ENCODE results near the gene SFRP5.

SFRP5 gene

GRCh38 chr10:97785231-97785630 is 13.4 kb upstream of the SFRP5 start:
- no peak overlapping the region for H3K27ac ChIP-seq
- TF ChIP-seq ZFX (IDR thresholded peaks at IDR 0.05) (no peak), CTCF (conservative IDR thresholded peaks at IDR 0.05) (no peak)

- TF ChIP-seq CTCF (conservative IDR thresholded peaks at IDR 0.05) (no peak), ZFX (IDR thresholded peaks at IDR 0.05) (no peak)
- H3K27ac ChIP-seq, result no peak overlapping the region
These were observed 12.5 kb upstream of the SFRP5 start for GRCh38 chr10:97784200-97784810.

- H3K27ac ChIP-seq, result no peak overlapping the region
- TF ChIP-seq CTCF (conservative IDR thresholded peaks at IDR 0.05), result no peak
- no peak for TF ChIP-seq ZFX (IDR thresholded peaks at IDR 0.05)
These were observed 10.8 kb upstream of the SFRP5 start for GRCh38 chr10:97782455-97783228.

GRCh38 chr10:97781618-97782331 is 10.0 kb upstream of the SFRP5 start:
- H3K27ac ChIP-seq, result no peak overlapping the region
- no peak for TF ChIP-seq ZFX (IDR thresholded peaks at IDR 0.05)
- TF ChIP-seq CTCF (conservative IDR thresholded peaks at IDR 0.05), result no peak

- no peak for TF ChIP-seq CTCF (conservative IDR thresholded peaks at IDR 0.05)
- no peak for TF ChIP-seq ZFX (IDR thresholded peaks at IDR 0.05)
- H3K27ac ChIP-seq, result no peak overlapping the region
These were observed 9.2 kb upstream of the SFRP5 start for GRCh38 chr10:97780841-97781617.

GRCh38 chr10:97779975-97780374 is 8.2 kb upstream of the SFRP5 start:
- H3K27ac ChIP-seq, result no peak overlapping the region
- no peak for TF ChIP-seq CTCF (conservative IDR thresholded peaks at IDR 0.05)
- TF ChIP-seq ZFX (IDR thresholded peaks at IDR 0.05), result no peak

All from C4-2B (cell line).